ENCODE measurements around the gene ANKMY2. TPM values are rescaled to one million over a fixed set of nuclear protein-coding genes. Genes with fewer than 3 reads are reported as not detected.

The ANKMY2 gene
- polyA plus RNA-seq, 3 donors = 4.8 to 7.5 (median 7.0) TPM

DNA sequence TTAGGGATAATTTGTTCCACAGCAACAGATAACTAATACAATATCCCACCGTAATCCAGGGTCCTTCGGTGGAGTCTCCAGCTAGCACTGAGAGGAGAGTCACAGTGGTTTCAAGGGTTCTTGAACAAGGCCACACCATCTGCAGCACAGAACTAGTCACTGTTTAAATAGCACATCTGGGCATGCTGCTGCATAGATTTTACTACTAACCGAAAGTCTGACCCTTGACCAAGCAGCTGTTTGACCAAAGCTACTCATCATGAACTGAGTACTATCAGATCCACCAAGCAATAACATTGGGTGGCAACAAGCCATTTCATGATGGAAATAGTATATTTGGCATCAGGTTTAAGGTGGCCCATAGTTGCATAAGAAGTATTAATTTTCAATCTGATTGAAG is 53.2 kb downstream of the ANKMY2 start:
- no peak overlapping the region for H3K27ac ChIP-seq (ENCODE audit: low read depth in 1 of 2, low read length in 2 of 2)
- no peaks in the 10 kb centered on the region for H3K9me3 ChIP-seq (replicated peaks in 1 of 2; ENCODE audit: control insufficient read depth in 1 of 2, insufficient read depth in 1 of 2, low read length in 2 of 2)
- H3K4me2 ChIP-seq (replicated peaks; ENCODE audit: extremely low read depth, low read length, poor library complexity, severe bottlenecking) = no peak overlapping the region
- H3K27me3 Mint-ChIP-seq (ENCODE audit: low read depth in 3 of 3) = no peaks in the 10 kb centered on the region
- peaks cover 0 to 3% (median 0%) of the 10 kb centered on the region in 7 donors for H3K9me3 Mint-ChIP-seq
- no peaks in the 10 kb centered on the region for H3K36me3 ChIP-seq (replicated peaks in 1 of 2; ENCODE audit: control insufficient read depth in 1 of 2, insufficient read depth in 2 of 2, low read length in 2 of 2)
- intact Hi-C loops (cut with micrococcal nuclease) = no loop called here
- no peak overlapping the region for H3K27ac Mint-ChIP-seq
- no peak overlapping the region for H3K9ac ChIP-seq (ENCODE audit: insufficient read depth, low read length, poor library complexity, severe bottlenecking)
- no peaks in the 10 kb centered on the region for H3K4me1 Mint-ChIP-seq
- DNase-seq = no peak
- H3K4me3 ChIP-seq (replicated peaks in 1 of 3; ENCODE audit: low read depth in 2 of 3, low read length in 3 of 3) = no peak overlapping the region
- no peak overlapping the region for H3K4me3 Mint-ChIP-seq
- peaks cover 0 to 3% of the 10 kb centered on the region in 2 donors for H3K36me3 Mint-ChIP-seq
- WGBS (ENCODE audit: insufficient coverage) = 100% methylated on average over 2 of the region's 3 CpGs
- no peaks in the 10 kb centered on the region for H4K20me1 ChIP-seq (ENCODE audit: insufficient read depth, low read length)
- TF ChIP-seq, protein P1, sequence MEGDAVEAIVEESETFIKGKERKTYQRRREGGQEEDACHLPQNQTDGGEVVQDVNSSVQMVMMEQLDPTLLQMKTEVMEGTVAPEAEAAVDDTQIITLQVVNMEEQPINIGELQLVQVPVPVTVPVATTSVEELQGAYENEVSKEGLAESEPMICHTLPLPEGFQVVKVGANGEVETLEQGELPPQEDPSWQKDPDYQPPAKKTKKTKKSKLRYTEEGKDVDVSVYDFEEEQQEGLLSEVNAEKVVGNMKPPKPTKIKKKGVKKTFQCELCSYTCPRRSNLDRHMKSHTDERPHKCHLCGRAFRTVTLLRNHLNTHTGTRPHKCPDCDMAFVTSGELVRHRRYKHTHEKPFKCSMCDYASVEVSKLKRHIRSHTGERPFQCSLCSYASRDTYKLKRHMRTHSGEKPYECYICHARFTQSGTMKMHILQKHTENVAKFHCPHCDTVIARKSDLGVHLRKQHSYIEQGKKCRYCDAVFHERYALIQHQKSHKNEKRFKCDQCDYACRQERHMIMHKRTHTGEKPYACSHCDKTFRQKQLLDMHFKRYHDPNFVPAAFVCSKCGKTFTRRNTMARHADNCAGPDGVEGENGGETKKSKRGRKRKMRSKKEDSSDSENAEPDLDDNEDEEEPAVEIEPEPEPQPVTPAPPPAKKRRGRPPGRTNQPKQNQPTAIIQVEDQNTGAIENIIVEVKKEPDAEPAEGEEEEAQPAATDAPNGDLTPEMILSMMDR (IDR thresholded peaks at IDR 0.05) = no peak
- H3K4me1 ChIP-seq (ENCODE audit: control insufficient read depth in 1 of 2, insufficient read depth in 2 of 2, low read length in 2 of 2) = no peaks in the 10 kb centered on the region
- H3K27me3 ChIP-seq (ENCODE audit: control insufficient read depth in 2 of 2, insufficient read depth in 2 of 2, low read length in 2 of 2) = no peaks in the 10 kb centered on the region
- no peak overlapping the region for H2AFZ ChIP-seq (ENCODE audit: insufficient read depth, low read depth, low read length, poor library complexity, severe bottlenecking)
- no peaks in the 10 kb centered on the region for H3K79me2 ChIP-seq (ENCODE audit: insufficient read depth, low read length)

DNA sequence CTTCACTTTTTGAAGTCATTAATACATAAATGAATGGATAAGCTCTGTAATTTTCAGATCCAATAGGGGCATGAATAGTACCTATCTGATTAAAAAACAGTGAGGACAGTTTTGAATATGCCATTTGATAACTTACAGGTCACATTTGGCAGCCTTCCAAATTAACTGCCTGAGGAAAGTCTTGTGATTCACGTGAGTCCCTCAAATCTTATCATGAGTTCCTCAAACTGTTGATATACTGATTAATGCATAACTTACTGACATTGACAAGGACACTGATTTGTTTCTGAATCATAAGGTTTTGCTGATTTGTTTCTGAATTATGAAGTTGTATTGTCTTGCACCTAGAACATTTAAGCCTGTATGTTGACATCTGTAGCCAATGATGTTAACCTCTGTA is 55.1 kb downstream of the ANKMY2 start:
- H3K9me3 ChIP-seq (replicated peaks in 1 of 2; ENCODE audit: control insufficient read depth in 1 of 2, insufficient read depth in 1 of 2, low read length in 2 of 2) = peaks cover 0 to 12% of the 10 kb centered on the region in 2 donors
- no peaks in the 10 kb centered on the region for H4K20me1 ChIP-seq (ENCODE audit: insufficient read depth, low read length)
- H3K27me3 ChIP-seq (ENCODE audit: control insufficient read depth in 2 of 2, insufficient read depth in 2 of 2, low read length in 2 of 2) = no peaks in the 10 kb centered on the region
- no peaks in the 10 kb centered on the region for H3K36me3 ChIP-seq (replicated peaks in 1 of 2; ENCODE audit: control insufficient read depth in 1 of 2, insufficient read depth in 2 of 2, low read length in 2 of 2)
- H3K9me3 Mint-ChIP-seq = peaks cover 0 to 10% (median 0%) of the 10 kb centered on the region in 7 donors
- no peaks in the 10 kb centered on the region for H3K4me1 Mint-ChIP-seq
- intact Hi-C loops (cut with micrococcal nuclease) = no loop called here
- H3K4me3 Mint-ChIP-seq = no peak overlapping the region
- no peak overlapping the region for H3K4me2 ChIP-seq (replicated peaks; ENCODE audit: extremely low read depth, low read length, poor library complexity, severe bottlenecking)
- H3K4me3 ChIP-seq (replicated peaks in 1 of 3; ENCODE audit: low read depth in 2 of 3, low read length in 3 of 3) = no peak overlapping the region
- H3K36me3 Mint-ChIP-seq = no peaks in the 10 kb centered on the region
- no peaks in the 10 kb centered on the region for H3K79me2 ChIP-seq (ENCODE audit: insufficient read depth, low read length)
- TF ChIP-seq, protein P1 (IDR thresholded peaks at IDR 0.05) = no peak
- no peak overlapping the region for H3K27ac ChIP-seq (ENCODE audit: low read depth in 1 of 2, low read length in 2 of 2)
- no peaks in the 10 kb centered on the region for H3K4me1 ChIP-seq (ENCODE audit: control insufficient read depth in 1 of 2, insufficient read depth in 2 of 2, low read length in 2 of 2)
- peaks cover 0 to 3% (median 0%) of the 10 kb centered on the region in 3 donors for H3K27me3 Mint-ChIP-seq (ENCODE audit: low read depth in 3 of 3)
- no peak for DNase-seq
- no peak overlapping the region for H2AFZ ChIP-seq (ENCODE audit: insufficient read depth, low read depth, low read length, poor library complexity, severe bottlenecking)
- no CpG with 5 or more reads among the region's 1 CpG for WGBS (ENCODE audit: insufficient coverage)
- H3K9ac ChIP-seq (ENCODE audit: insufficient read depth, low read length, poor library complexity, severe bottlenecking) = no peak overlapping the region
- no peak overlapping the region for H3K27ac Mint-ChIP-seq
